Panc1 (cell line): ENCODE results near the gene KMT2E.

Source experiments
- CTCF ChIP-seq: fragments of 450-650 bp; IDR thresholded peaks from 2 replicates; pipeline ENCODE4 v1.5.1; 2017; ENCODE audit warnings: mild to moderate bottlenecking
- SIN3A ChIP-seq: IDR thresholded peaks from 2 replicates; pipeline ENCODE4 v1.6.1; 2012; ENCODE audit warnings: low read depth, mild to moderate bottlenecking, low read length, moderate library complexity, borderline replicate concordance; ENCODE audit not compliant: insufficient read depth

DNA sequence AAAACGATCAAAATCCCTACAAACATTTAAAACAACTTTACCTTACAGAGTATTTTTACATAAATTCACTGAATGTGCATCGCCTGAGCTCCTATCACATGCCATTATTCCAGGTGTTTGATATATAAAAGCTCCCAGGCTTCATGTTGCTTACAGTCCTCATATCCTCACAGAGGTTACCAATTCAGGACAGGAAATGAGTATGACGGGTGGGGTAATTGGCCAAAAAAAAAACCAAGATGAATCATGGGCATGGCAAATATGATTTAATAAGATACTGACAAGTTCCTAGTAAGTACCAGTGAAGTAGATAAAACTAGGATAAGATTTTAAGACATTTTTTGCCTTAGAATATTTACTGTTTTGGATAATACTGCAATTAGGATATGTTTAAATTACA is 135.8 kb downstream of the KMT2E start:
- TF ChIP-seq SIN3A, result no peak
- TF ChIP-seq CTCF, result no peak
